ENCODE measurements around the gene SLC16A10. TPM values are rescaled to one million over a fixed set of nuclear protein-coding genes. Genes with fewer than 3 reads are reported as not detected.

SLC16A10 gene
- total RNA-seq, 1 donor from 2014 or later, result 4.1 TPM

DNA sequence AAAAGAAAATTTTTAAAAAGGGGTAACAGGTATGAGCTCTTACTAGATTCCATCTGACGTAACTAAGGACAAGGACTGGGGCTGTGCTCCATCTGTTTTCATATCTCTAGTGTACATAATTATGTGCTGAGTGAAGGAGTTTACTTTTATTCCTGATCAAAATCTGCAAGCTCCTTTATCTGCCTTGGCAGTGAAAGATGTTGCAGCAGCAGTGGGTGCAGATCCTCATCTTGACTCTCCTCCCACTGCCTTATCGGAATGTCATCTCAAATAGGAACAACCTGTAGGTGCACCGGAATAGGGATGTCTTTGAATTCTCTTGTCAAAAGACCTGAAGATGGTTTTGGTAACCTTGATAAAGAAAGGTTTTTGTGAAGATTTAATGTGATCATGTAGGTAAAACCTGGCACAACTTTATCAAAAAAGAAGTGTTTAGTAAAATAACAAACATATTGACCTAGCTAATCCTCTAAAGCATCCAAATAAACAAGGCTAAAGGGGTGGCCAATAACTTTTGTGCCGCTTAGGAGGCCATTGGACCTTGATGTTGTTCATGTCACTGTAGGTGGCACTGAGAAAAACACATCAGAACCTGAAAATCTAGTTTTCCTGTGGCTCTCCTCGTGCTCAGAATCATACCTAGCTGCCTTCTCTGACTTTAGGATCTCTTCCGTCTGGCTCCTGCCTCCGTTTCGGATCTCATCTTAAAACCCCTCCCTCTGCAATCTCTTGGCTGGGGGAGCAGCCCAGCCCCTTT, 19.0 kb upstream of the SLC16A10 start:
- peaks cover 5% of the 10 kb centered on the region for H3K36me3 Mint-ChIP-seq (ENCODE audit: unreplicated experiment)
- DNase-seq, result no peak
- H3K9me3 Mint-ChIP-seq (ENCODE audit: unreplicated experiment), result peaks cover 3% of the 10 kb centered on the region
- H3K27ac Mint-ChIP-seq (ENCODE audit: unreplicated experiment), result no peak overlapping the region
- no peaks in the 10 kb centered on the region for H3K4me1 Mint-ChIP-seq (ENCODE audit: low read depth, unreplicated experiment)
- TF ChIP-seq, protein P1, sequence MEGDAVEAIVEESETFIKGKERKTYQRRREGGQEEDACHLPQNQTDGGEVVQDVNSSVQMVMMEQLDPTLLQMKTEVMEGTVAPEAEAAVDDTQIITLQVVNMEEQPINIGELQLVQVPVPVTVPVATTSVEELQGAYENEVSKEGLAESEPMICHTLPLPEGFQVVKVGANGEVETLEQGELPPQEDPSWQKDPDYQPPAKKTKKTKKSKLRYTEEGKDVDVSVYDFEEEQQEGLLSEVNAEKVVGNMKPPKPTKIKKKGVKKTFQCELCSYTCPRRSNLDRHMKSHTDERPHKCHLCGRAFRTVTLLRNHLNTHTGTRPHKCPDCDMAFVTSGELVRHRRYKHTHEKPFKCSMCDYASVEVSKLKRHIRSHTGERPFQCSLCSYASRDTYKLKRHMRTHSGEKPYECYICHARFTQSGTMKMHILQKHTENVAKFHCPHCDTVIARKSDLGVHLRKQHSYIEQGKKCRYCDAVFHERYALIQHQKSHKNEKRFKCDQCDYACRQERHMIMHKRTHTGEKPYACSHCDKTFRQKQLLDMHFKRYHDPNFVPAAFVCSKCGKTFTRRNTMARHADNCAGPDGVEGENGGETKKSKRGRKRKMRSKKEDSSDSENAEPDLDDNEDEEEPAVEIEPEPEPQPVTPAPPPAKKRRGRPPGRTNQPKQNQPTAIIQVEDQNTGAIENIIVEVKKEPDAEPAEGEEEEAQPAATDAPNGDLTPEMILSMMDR (IDR thresholded peaks at IDR 0.05; ENCODE audit: partially characterized antibody, unreplicated experiment), result no peak
- no peak overlapping the region for H3K4me3 Mint-ChIP-seq (ENCODE audit: unreplicated experiment)
- H3K27me3 Mint-ChIP-seq (ENCODE audit: unreplicated experiment), result no peaks in the 10 kb centered on the region

- Mint-ChIP-seq H3K27me3 (ENCODE audit: unreplicated experiment) (no peaks in the 10 kb centered on the region), H3K36me3 (ENCODE audit: unreplicated experiment) (peaks cover 5% of the 10 kb centered on the region), H3K9me3 (ENCODE audit: unreplicated experiment) (peaks cover 3% of the 10 kb centered on the region), H3K4me3 (ENCODE audit: unreplicated experiment) (no peak overlapping the region), H3K27ac (ENCODE audit: unreplicated experiment) (no peak overlapping the region), H3K4me1 (ENCODE audit: low read depth, unreplicated experiment) (no peaks in the 10 kb centered on the region)
- TF ChIP-seq, protein P1 (IDR thresholded peaks at IDR 0.05; ENCODE audit: partially characterized antibody, unreplicated experiment), result no peak
- DNase-seq, result no peak
These were observed 18.5 kb upstream of the SLC16A10 start for GRCh38 chr6:111068866-111069234.

DNA sequence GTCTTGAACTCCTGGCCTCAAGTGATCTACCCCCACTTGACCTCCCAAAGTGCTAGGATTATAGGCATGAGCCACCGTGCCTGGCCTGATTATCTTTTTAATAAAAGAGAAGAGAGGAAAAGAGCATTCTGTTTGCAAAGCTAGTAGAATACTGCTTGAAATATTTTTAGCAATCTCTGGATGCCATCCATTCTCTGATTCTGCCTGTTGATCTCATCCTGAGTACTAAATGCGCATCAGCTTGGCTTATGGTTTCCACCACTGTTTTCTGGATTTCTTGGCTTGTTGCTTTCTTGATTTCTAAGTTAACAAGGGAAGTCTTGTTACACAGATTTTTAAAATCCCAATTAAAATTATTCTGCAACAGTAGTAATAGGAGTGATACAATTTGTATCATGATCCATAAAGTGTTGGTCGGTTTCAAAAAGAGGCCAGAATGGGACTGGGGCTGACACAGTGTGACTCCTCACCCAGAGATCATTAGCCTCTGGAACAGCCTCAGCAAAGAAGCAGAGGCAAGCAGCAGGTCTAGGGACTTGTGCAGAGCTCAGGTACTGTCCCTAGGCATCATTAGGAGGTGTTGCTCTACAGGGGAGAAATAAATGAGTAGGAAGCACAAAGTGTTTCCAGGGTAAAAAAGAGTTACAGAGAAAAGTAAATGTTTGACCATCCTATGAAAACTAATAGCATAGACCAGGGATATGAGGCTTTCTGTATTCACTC, 17.8 kb upstream of the SLC16A10 start:
- peaks cover under 1% of the 10 kb centered on the region for H3K36me3 Mint-ChIP-seq (ENCODE audit: unreplicated experiment)
- no peak for DNase-seq
- no peaks in the 10 kb centered on the region for H3K27me3 Mint-ChIP-seq (ENCODE audit: unreplicated experiment)
- no peak overlapping the region for H3K4me3 Mint-ChIP-seq (ENCODE audit: unreplicated experiment)
- no peak overlapping the region for H3K27ac Mint-ChIP-seq (ENCODE audit: unreplicated experiment)
- no peaks in the 10 kb centered on the region for H3K4me1 Mint-ChIP-seq (ENCODE audit: low read depth, unreplicated experiment)
- TF ChIP-seq, protein P1 (IDR thresholded peaks at IDR 0.05; ENCODE audit: partially characterized antibody, unreplicated experiment), result no peak
- no peaks in the 10 kb centered on the region for H3K9me3 Mint-ChIP-seq (ENCODE audit: unreplicated experiment)

GRCh38 chr6:111070105-111071005, 16.9 kb upstream of the SLC16A10 start:
- H3K27ac Mint-ChIP-seq (ENCODE audit: unreplicated experiment), result no peak overlapping the region
- no peaks in the 10 kb centered on the region for H3K36me3 Mint-ChIP-seq (ENCODE audit: unreplicated experiment)
- peaks cover 3% of the 10 kb centered on the region for H3K27me3 Mint-ChIP-seq (ENCODE audit: unreplicated experiment)
- no peaks in the 10 kb centered on the region for H3K4me1 Mint-ChIP-seq (ENCODE audit: low read depth, unreplicated experiment)
- no peak overlapping the region for H3K4me3 Mint-ChIP-seq (ENCODE audit: unreplicated experiment)
- no peak for DNase-seq
- no peaks in the 10 kb centered on the region for H3K9me3 Mint-ChIP-seq (ENCODE audit: unreplicated experiment)
- TF ChIP-seq, protein P1 (IDR thresholded peaks at IDR 0.05; ENCODE audit: partially characterized antibody, unreplicated experiment), result no peak
